WERI-Rb-1 (cell line): Measurements from ENCODE around the gene ZC3H14.

Experiments
- DNase-seq: peaks from one replicate; pipeline ENCODE4 v3.0.0-alpha.2; 2020
- H3K27ac ChIP-seq: fragments of 250-450 bp; sonication (Bioruptor Pico); 2 replicates; pipeline ENCODE4 v1.5.1; 2020; ENCODE audit warnings: mild to moderate bottlenecking, moderate library complexity
- H3K27me3 ChIP-seq: fragments of 250-450 bp; sonication (Bioruptor Pico); 2 replicates; pipeline ENCODE4 v1.5.1; 2021; ENCODE audit warnings: mild to moderate bottlenecking, low read depth, moderate library complexity; ENCODE audit not compliant: insufficient read depth, severe bottlenecking
- H3K36me3 ChIP-seq: fragments of 250-450 bp; sonication (Bioruptor Pico); 2 replicates; pipeline ENCODE4 v1.5.1; 2020; ENCODE audit warnings: mild to moderate bottlenecking, moderate library complexity
- H3K4me3 ChIP-seq: 2 replicates; pipeline ENCODE4 v1.5.1; 2011; ENCODE audit warnings: low read depth, mild to moderate bottlenecking, control low read depth, low read length
- H3K9me3 ChIP-seq: fragments of 250-450 bp; sonication (Bioruptor Pico); 2 replicates; pipeline ENCODE4 v1.5.1; 2021; ENCODE audit warnings: mild to moderate bottlenecking, moderate library complexity; ENCODE audit not compliant: severe bottlenecking
- TF ChIP-seq, protein P1 (sequence below): IDR thresholded peaks from 2 replicates; pipeline ENCODE4 v1.5.1; 2011; ENCODE audit warnings: low read depth, mild to moderate bottlenecking, control low read depth, inconsistent platforms, low read length

Gene ZC3H14

DNA sequence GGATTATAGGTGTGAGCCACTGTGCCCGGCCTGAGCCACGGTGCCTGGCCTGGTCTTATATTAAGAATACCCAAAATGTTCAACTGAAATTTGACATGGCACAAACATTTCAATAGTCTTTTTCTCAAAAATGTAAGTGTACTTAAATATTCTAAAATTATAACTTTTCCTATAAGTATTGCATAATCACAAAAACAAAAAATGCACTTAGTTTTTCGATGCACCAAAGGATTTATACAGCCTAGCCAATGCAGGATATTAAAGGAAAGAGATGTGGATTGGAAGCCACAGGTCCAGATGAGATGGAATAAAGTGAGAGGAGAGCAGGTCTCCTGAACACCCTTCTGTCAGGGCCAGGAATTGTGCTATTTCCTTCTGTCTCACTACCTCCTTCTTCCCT lies 62.8 kb downstream of the ZC3H14 start:
- TF ChIP-seq, protein P1, sequence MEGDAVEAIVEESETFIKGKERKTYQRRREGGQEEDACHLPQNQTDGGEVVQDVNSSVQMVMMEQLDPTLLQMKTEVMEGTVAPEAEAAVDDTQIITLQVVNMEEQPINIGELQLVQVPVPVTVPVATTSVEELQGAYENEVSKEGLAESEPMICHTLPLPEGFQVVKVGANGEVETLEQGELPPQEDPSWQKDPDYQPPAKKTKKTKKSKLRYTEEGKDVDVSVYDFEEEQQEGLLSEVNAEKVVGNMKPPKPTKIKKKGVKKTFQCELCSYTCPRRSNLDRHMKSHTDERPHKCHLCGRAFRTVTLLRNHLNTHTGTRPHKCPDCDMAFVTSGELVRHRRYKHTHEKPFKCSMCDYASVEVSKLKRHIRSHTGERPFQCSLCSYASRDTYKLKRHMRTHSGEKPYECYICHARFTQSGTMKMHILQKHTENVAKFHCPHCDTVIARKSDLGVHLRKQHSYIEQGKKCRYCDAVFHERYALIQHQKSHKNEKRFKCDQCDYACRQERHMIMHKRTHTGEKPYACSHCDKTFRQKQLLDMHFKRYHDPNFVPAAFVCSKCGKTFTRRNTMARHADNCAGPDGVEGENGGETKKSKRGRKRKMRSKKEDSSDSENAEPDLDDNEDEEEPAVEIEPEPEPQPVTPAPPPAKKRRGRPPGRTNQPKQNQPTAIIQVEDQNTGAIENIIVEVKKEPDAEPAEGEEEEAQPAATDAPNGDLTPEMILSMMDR = no peak
- H3K27me3 ChIP-seq = no peaks in the 10 kb centered on the region
- peaks cover 33% of the 10 kb centered on the region for H3K36me3 ChIP-seq
- no peaks in the 10 kb centered on the region for H3K9me3 ChIP-seq
- no peak overlapping the region for H3K27ac ChIP-seq
- no peak overlapping the region for H3K4me3 ChIP-seq
- DNase-seq = no peak

DNA sequence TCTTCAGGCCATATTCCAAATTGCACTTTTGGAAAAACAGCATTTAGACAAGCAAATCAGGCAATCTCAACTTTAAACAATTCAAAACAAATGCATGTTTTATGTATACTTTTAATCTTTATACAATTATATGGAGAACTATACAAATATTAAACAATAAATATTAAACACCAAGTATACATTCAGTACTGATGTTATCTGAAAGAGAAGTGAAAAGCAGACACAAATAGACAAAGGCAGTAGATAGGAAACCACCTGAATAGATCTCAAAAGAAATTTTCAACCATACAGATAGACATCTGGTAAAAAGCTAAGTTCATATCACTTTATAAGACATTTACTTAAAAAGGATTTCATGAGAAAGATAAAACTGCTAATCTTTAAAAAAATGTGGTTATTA lies 65.2 kb downstream of the ZC3H14 start:
- TF ChIP-seq, protein P1 = no peak
- Histone ChIP-seq H3K4me3 (no peak overlapping the region), H3K9me3 (no peaks in the 10 kb centered on the region), H3K36me3 (peaks cover 28% of the 10 kb centered on the region), H3K27ac (no peak overlapping the region), H3K27me3 (no peaks in the 10 kb centered on the region)
- DNase-seq = no peak

DNA sequence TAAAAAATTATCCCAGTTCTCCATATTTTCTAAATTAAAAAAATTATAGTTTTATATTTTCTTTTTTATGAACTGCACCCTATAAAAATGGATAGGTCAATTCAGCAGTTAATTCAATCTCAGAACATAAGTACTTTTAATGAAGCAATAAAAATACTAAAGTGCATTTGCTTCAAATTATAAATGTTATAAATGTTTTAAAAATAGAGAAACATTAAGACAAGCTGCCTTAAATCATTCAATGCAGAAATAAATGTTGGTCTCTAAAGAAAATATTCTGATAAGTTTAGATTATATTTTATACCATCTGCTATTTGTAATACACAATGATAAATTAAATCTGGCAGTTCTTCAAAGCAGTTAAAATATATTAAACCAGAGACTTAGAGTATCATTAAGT lies 65.6 kb downstream of the ZC3H14 start:
- no peak overlapping the region for H3K4me3 ChIP-seq
- peaks cover 24% of the 10 kb centered on the region for H3K36me3 ChIP-seq
- TF ChIP-seq, protein P1 = no peak
- no peaks in the 10 kb centered on the region for H3K27me3 ChIP-seq
- no peak for DNase-seq
- H3K9me3 ChIP-seq = no peaks in the 10 kb centered on the region
- no peak overlapping the region for H3K27ac ChIP-seq

DNA sequence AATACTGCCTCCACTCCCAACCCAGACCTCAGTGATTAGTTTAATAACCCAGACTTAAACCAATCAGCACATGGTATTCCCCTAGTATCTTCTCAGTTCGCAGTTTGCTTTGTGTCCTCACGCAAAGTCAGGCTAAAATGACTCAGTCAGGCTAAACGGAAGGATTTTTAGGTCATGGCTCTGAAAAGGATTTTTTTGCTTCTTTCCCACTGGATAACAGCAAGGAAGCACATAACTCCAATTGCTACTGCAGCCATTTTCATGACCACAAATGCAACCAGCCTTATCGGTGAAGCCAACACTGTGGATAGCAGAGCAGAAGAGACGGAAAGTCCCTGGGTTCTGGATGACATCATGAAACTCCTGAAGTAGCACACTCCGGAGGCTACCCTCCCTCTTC lies 67.7 kb downstream of the ZC3H14 start:
- Histone ChIP-seq H3K27ac (no peak overlapping the region), H3K36me3 (peaks cover 13% of the 10 kb centered on the region), H3K27me3 (no peaks in the 10 kb centered on the region), H3K9me3 (no peaks in the 10 kb centered on the region), H3K4me3 (no peak overlapping the region)
- DNase-seq = no peak
- TF ChIP-seq, protein P1 = no peak

DNA sequence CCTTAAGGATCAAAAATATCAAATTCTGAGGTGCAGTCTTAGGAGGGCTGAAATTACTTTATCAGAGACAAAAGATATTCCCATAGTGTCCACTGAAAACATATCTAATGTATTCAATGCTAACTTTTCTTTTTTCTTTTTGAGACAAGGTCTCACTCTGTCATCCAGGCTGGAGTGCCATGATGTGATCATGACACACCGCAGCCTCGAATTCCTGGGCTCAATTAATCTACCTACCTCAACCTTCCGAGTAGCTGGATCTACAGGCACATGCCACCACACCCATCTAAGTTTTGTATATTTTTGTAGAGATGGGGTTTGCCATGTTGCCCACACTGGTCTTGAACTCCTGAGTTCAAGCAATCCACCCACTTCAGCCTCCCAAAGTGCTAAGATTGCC lies 68.3 kb downstream of the ZC3H14 start:
- H3K4me3 ChIP-seq = no peak overlapping the region

DNA sequence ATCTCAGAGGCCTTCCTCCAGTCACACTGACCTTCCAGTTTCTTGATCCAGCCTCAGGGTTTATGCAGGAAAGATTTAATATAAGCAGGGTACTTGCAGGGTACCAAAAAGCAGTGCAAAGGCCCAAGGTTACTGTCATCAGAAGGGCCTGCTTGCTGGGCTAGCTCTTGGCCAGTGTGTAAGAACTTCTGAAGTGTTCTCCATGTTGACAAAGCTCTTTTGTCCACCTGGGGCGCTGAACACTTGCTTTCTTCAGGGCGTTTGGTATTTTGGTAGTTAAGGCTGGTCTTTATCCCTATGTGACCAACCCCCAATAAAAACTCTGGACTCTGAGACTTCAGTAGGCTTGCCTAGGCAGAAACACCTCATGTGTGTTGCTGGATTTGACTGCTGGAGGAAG lies 69.7 kb downstream of the ZC3H14 start:
- Histone ChIP-seq H3K27ac (no peak overlapping the region), H3K36me3 (peaks cover 12% of the 10 kb centered on the region), H3K27me3 (no peaks in the 10 kb centered on the region), H3K4me3 (no peak overlapping the region), H3K9me3 (no peaks in the 10 kb centered on the region)
- TF ChIP-seq, protein P1 = no peak
- DNase-seq = no peak

More for the DNA sequence above, 68.3 kb downstream of the ZC3H14 start:
- H3K36me3 ChIP-seq = peaks cover 12% of the 10 kb centered on the region
- no peaks in the 10 kb centered on the region for H3K27me3 ChIP-seq
- no peaks in the 10 kb centered on the region for H3K9me3 ChIP-seq
- DNase-seq = no peak
- no peak overlapping the region for H3K27ac ChIP-seq
- TF ChIP-seq, protein P1 = no peak
